Measurements from ENCODE around the gene UGGT1.

UGGT1 gene

GRCh38 chr2:128227862-128228261 lies 136.9 kb downstream of the UGGT1 start:
- no peak for DNase-seq

- no peak for DNase-seq
These were observed 137.9 kb downstream of the UGGT1 start for GRCh38 chr2:128228894-128229293.

- peak; percentile 85 for DNase-seq
These were observed 142.2 kb downstream of the UGGT1 start for GRCh38 chr2:128232965-128233789.

- no peak for DNase-seq
These were observed 142.9 kb downstream of the UGGT1 start for GRCh38 chr2:128233790-128234395.

- no peak for DNase-seq
These were observed 143.6 kb downstream of the UGGT1 start for GRCh38 chr2:128234613-128235012.

GRCh38 chr2:128235581-128235980 lies 144.6 kb downstream of the UGGT1 start:
- no peak for DNase-seq

- DNase-seq, result no peak
These were observed 145.6 kb downstream of the UGGT1 start for GRCh38 chr2:128236491-128237035.

GRCh38 chr2:128237081-128237534 lies 146.1 kb downstream of the UGGT1 start:
- no peak for DNase-seq

- DNase-seq, result no peak
These were observed 147.1 kb downstream of the UGGT1 start for GRCh38 chr2:128237911-128238697.

GRCh38 chr2:128241896-128242295 lies 150.9 kb downstream of the UGGT1 start:
- no peak for DNase-seq
